B cell (primary cell): ENCODE data around the gene GTF3C6. TPM values are rescaled to one million over a fixed set of nuclear protein-coding genes. Genes with fewer than 3 reads are reported as not detected.
"Not testable (repeated sequence)": the region's sequence is repeated elsewhere in the genome, so short reads cannot be mapped to it uniquely, and the experiment has no call there.

ENCODE experiments used
- ATAC-seq: fragments of 200-7000 bp; cut with Tn5 transposase; one replicate; pipeline ENCODE4 v1.10.0; 2021; ENCODE audit warnings: low read depth, mild to moderate bottlenecking, moderate number of reproducible peaks, moderate library complexity
- CTCF ChIA-PET: fragments of 350-600 bp; sonication (Branson Sonifier 250); formaldehyde crosslinking; loops from one replicate; lab custom pipeline; 2021; ENCODE audit warnings: antibody characterized with exemption, inconsistent platforms; lab: Charles Lee
- POLR2A ChIA-PET: fragments of 350-600 bp; sonication (Branson Sonifier 250); formaldehyde crosslinking; loops from one replicate; lab custom pipeline; 2021; ENCODE audit warnings: antibody characterized with exemption; lab: Charles Lee
- DNase-seq: peaks from one replicate; pipeline ENCODE4 v3.0.0; 2013
- H2AFZ ChIP-seq: 2 replicates; pipeline ENCODE4 v1.6.1; 2012; ENCODE audit warnings: mild to moderate bottlenecking, low read depth, low read length; ENCODE audit not compliant: insufficient read depth, poor library complexity, severe bottlenecking
- H3K27ac ChIP-seq, 2 donors: 1 replicate in 1 of 2; 2 replicates in 1 of 2; pipeline ENCODE4 v1.5.1; 2012 to 2013; ENCODE audit warnings: low read length in 2 of 2, mild to moderate bottlenecking in 2 of 2, moderate library complexity in 1 of 2
- H3K27me3 ChIP-seq, 4 experiments: fragments of 200-600 bp in 1 of 4; sonication (generic) in 1 of 4; replicated peaks in 1 of 4; 1 replicate in 2 of 4; 2 replicates in 2 of 4; pipeline versions ENCODE4 v1.6.1 to v1.7.0; 2013 to 2016; ENCODE audit warnings: low read length in 3 of 4, mild to moderate bottlenecking in 2 of 4, mixed read lengths in 1 of 4, moderate library complexity in 1 of 4; ENCODE audit not compliant: insufficient read depth in 4 of 4, control insufficient read depth in 3 of 4; ENCODE audit errors: control extremely low read depth in 1 of 4
- H3K36me3 ChIP-seq, 2 experiments: replicated peaks in 1 of 2; 1 replicate in 1 of 2; 2 replicates in 1 of 2; pipeline versions ENCODE4 v1.6.1 to v1.7.1; 2013; ENCODE audit warnings: low read length in 1 of 2; ENCODE audit not compliant: insufficient read depth in 2 of 2, control insufficient read depth in 1 of 2; ENCODE audit errors: control extremely low read depth in 1 of 2, extremely low read depth in 1 of 2
- H3K4me1 ChIP-seq, 2 donors: fragments of 200-600 bp in 1 of 2; sonication (generic) in 1 of 2; 1 replicate in 1 of 2; 2 replicates in 1 of 2; pipeline versions ENCODE4 v1.5.1 to v1.6.1; 2013 to 2017; ENCODE audit warnings: low read length in 2 of 2; ENCODE audit not compliant: control insufficient read depth in 2 of 2, insufficient read depth in 2 of 2
- H3K4me2 ChIP-seq: replicated peaks from 2 replicates; pipeline ENCODE3; 2012; ENCODE audit warnings: mild to moderate bottlenecking, low read depth, low read length; ENCODE audit not compliant: poor library complexity, severe bottlenecking
- H3K4me3 ChIP-seq, 5 experiments: fragments of 200-600 bp in 1 of 5; sonication (generic) in 1 of 5; 1 replicate in 3 of 5; 2 replicates in 2 of 5; pipeline versions ENCODE4 v1.5.1 to v1.7.0; 2011 to 2016; ENCODE audit warnings: low read length in 4 of 5, mild to moderate bottlenecking in 4 of 5, low read depth in 2 of 5, control low read depth in 1 of 5, moderate library complexity in 1 of 5; ENCODE audit not compliant: insufficient read depth in 1 of 5; ENCODE audit errors: control extremely low read depth in 1 of 5, extremely low read depth in 1 of 5
- H3K79me2 ChIP-seq: fragments of 200-600 bp; sonication (generic); one replicate; pipeline ENCODE4 v1.6.0; 2016; ENCODE audit warnings: low read length; ENCODE audit not compliant: control insufficient read depth, insufficient read depth
- H3K9ac ChIP-seq: fragments of 200-600 bp; sonication (generic); 2 replicates; pipeline ENCODE4 v1.6.1; 2017; ENCODE audit warnings: mild to moderate bottlenecking, low read length, moderate library complexity
- H3K9me3 ChIP-seq, 3 donors: one replicate each; pipeline versions ENCODE4 v1.6.1 to v1.7.1; 2013; ENCODE audit warnings: low read length in 2 of 3; ENCODE audit not compliant: control insufficient read depth in 2 of 3, insufficient read depth in 1 of 3; ENCODE audit errors: control extremely low read depth in 1 of 3
- H4K20me1 ChIP-seq: 2 replicates; pipeline ENCODE4 v1.6.0; 2012; ENCODE audit warnings: mild to moderate bottlenecking, low read length; ENCODE audit not compliant: insufficient read depth, control insufficient read depth, poor library complexity, severe bottlenecking
- H3K27ac Mint-ChIP-seq: one replicate; pipeline ENCODE4 v1.8.0; 2021; ENCODE audit warnings: mixed read lengths
- H3K27me3 Mint-ChIP-seq: one replicate; pipeline ENCODE4 v1.8.0; 2021; ENCODE audit warnings: mixed read lengths
- H3K4me1 Mint-ChIP-seq: one replicate; pipeline ENCODE4 v1.8.0; 2021; ENCODE audit warnings: mixed read lengths
- H3K4me3 Mint-ChIP-seq: one replicate; pipeline ENCODE4 v1.8.0; 2021; ENCODE audit warnings: mixed read lengths
- H3K9me3 Mint-ChIP-seq: one replicate; pipeline ENCODE4 v1.8.0; 2022; ENCODE audit warnings: mixed read lengths; ENCODE audit not compliant: insufficient read depth
- EZH2 ChIP-seq: IDR thresholded peaks from 2 replicates; pipeline ENCODE4 v1.6.1; 2012; ENCODE audit warnings: borderline replicate concordance, low read depth, mild to moderate bottlenecking, moderate library complexity, low read length; ENCODE audit not compliant: insufficient read depth, poor library complexity, severe bottlenecking
- WGBS: methylation state at CpG from one replicate; pipeline ENCODE4 v1.1.5; 2013; ENCODE audit warnings: missing lambda C conversion rate; ENCODE audit not compliant: insufficient coverage; 5-methylcytosine and 5-hydroxymethylcytosine counted together
- intact Hi-C: fragments of 100-400 bp; cut with micrococcal nuclease; formaldehyde crosslinking; loops from one replicate; pipeline ENCODE4 v1.10.0; 2022
- polyA plus RNA-seq: library from polyadenylated mRNA; depleted of rRNA; stranded (reverse); fragments of >200 nt; gene quantifications from 2 replicates; pipeline ENCODE4 v1.2.3, GENCODE V29; 2012
- total RNA-seq, 2 donors: library from RNA; stranded (reverse); fragments of 120-200 nt in 1 of 2; gene quantifications; 1 replicate in 1 of 2; 2 replicates in 1 of 2; pipeline versions ENCODE4 v1.2.3 to v1.2.4, GENCODE V29; 2013 to 2022
- TF ChIP-seq, protein P1 (sequence below): fragments of 200-600 bp; IDR thresholded peaks from one replicate; pipeline ENCODE4 v1.8.0; 2022; ENCODE audit warnings: antibody characterized with exemption, mild to moderate bottlenecking

The GTF3C6 gene
- total and polyA plus RNA-seq, 2 donors (not counting 1 experiment from before 2014, with no cell fraction given), result 5.1 to 36.4 TPM

DNA sequence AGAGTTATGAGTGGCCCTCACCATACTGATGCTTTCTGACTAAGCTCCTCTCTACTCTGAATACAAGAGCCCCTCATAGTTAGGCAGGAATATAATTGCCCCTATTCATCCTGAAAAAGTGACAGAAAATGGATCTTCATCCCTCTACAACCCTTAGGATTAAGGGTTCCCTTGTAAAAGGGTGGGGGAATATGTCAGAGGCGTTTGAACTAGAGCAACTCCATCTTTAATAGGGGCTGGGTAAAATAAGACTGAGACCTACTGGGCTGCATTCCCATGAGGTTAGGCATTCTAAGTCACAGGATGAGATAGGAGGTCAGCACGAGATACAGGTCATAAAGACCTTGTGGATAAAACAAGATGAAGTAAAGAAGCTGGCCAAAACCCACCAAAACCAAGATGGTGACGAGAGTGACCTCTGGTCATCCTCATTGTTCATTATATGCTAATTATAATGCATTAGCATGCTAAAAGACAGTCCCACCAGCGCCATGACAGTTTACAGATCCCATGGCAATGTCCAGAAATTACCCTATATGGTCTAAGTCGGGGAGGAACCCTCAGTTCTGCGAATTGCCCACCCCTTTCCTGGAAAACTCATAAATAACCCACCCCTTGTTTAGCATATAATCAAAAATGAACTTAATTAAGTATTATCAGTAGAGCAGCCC, 4.7 kb upstream of the GTF3C6 start:
- H3K9me3 ChIP-seq, result no peaks in the 10 kb centered on the region
- no peak overlapping the region for H3K4me3 ChIP-seq
- peaks cover 2% of the 10 kb centered on the region for H3K79me2 ChIP-seq
- ChIA-PET POLR2A (no interaction called here), CTCF (interaction anchor here (0.6 to 10.6 kb wide), 3 partner anchors 271 to 1021 kb away, joined by 3 to 190 read pairs (median 13); no protein-coding TSS in a partner anchor)
- intact Hi-C loops, result no loop called here
- H4K20me1 ChIP-seq, result no peaks in the 10 kb centered on the region
- no peak overlapping the region for H2AFZ ChIP-seq
- Mint-ChIP-seq H3K27me3 (peaks cover 4% of the 10 kb centered on the region), H3K4me1 (peaks cover 8% of the 10 kb centered on the region), H3K4me3 (no peak overlapping the region), H3K27ac (no peak overlapping the region), H3K9me3 (peaks cover 2% of the 10 kb centered on the region)
- H3K4me2 ChIP-seq, result no peak overlapping the region
- DNase-seq (no peak), ATAC-seq (no peak)
- no peaks in the 10 kb centered on the region for H3K36me3 ChIP-seq
- H3K27me3 ChIP-seq, result no peaks in the 10 kb centered on the region
- no peak overlapping the region for H3K27ac ChIP-seq
- no peak overlapping the region for H3K9ac ChIP-seq
- TF ChIP-seq EZH2, result no peak
- TF ChIP-seq, protein P1, sequence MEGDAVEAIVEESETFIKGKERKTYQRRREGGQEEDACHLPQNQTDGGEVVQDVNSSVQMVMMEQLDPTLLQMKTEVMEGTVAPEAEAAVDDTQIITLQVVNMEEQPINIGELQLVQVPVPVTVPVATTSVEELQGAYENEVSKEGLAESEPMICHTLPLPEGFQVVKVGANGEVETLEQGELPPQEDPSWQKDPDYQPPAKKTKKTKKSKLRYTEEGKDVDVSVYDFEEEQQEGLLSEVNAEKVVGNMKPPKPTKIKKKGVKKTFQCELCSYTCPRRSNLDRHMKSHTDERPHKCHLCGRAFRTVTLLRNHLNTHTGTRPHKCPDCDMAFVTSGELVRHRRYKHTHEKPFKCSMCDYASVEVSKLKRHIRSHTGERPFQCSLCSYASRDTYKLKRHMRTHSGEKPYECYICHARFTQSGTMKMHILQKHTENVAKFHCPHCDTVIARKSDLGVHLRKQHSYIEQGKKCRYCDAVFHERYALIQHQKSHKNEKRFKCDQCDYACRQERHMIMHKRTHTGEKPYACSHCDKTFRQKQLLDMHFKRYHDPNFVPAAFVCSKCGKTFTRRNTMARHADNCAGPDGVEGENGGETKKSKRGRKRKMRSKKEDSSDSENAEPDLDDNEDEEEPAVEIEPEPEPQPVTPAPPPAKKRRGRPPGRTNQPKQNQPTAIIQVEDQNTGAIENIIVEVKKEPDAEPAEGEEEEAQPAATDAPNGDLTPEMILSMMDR, result no peak
- WGBS, result no CpG with 5 or more reads among the region's 6 CpGs
- H3K4me1 ChIP-seq, result peaks cover 5 to 7% of the 10 kb centered on the region in 2 donors

DNA sequence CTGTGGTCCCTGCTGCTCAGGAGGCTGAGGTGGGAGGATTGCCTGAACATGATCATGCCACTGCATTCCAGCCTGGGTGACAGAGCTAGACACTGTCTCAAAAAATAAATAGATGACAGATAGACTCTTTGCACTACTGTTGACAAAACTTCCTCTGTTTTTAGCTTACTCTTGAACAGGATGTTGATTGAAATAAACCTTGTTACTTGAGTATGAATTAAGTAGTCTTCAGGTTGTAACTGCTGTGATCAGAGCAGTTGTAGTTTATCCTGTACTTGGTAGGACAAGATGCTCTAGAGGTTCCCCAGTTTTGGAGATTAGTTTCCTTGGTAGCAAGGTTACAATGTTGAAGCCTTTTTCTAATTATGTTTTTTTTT, 1.5 kb downstream of the GTF3C6 start:
- H3K27me3 Mint-ChIP-seq, result no peaks in the 10 kb centered on the region
- Histone ChIP-seq H4K20me1 (no peaks in the 10 kb centered on the region), H3K79me2 (peaks cover 6% of the 10 kb centered on the region), H3K4me1 (peaks cover 8 to 16% of the 10 kb centered on the region in 2 donors), H3K27ac (no peak overlapping the region), H3K9me3 (no peaks in the 10 kb centered on the region), H2AFZ (no peak overlapping the region), H3K27me3 (no peaks in the 10 kb centered on the region), H3K4me2 (peak overlapping the region; percentile 18), H3K36me3 (peaks cover 5 to 15% of the 10 kb centered on the region in 2 experiments), H3K4me3 (no peak overlapping the region), H3K9ac (no peak overlapping the region)
- DNase-seq, result no peak
- intact Hi-C loops, result no loop called here
- TF ChIP-seq, protein P1, result no peak
- TF ChIP-seq EZH2, result no peak
- peak overlapping the region; percentile 47 for H3K4me3 Mint-ChIP-seq
- peak overlapping the region; percentile 59 for H3K27ac Mint-ChIP-seq
- ChIA-PET CTCF (interaction anchor here (0.7 to 1.4 kb wide), 2 partner anchors 9 to 11 kb away, joined by 3 to 4 read pairs; no protein-coding TSS in a partner anchor), POLR2A (interaction anchor here (0.6 to 3.0 kb wide), 3 partner anchors 22 to 280 kb away, joined by 3 to 15 read pairs (median 6); partner anchors contain the start of genes CDK19 and RPF2)
- peaks cover 2% of the 10 kb centered on the region for H3K9me3 Mint-ChIP-seq
- H3K4me1 Mint-ChIP-seq, result peaks cover 17% of the 10 kb centered on the region
- no peak for ATAC-seq

DNA sequence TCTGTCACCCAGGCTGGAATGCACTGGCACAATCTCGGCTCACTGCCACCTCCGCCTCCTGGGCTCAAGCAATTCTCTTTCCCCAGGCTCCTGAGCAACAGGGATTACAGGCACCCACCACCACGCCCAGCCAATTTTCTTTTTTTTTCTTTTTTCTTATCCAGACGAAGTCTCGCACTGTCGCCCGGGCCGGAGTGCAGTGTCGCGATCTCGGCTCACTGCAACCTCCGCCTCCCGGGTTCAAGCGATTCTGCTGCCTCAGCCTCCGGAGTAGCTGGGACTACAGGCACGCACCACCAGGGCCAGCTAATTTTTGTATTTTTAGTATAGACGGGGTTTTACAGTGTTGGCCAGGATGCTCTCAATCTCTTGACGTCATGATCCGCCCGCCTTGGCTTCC, 4.1 kb downstream of the GTF3C6 start:
- CTCF ChIA-PET, intact Hi-C loops, H3K4me3 ChIP-seq, H3K27me3 Mint-ChIP-seq, H3K9ac ChIP-seq, H3K9me3 ChIP-seq, H2AFZ ChIP-seq, H3K79me2 ChIP-seq, DNase-seq, ATAC-seq, H4K20me1 ChIP-seq, H3K4me2 ChIP-seq, H3K4me3 Mint-ChIP-seq, H3K9me3 Mint-ChIP-seq, H3K27ac ChIP-seq, POLR2A ChIA-PET, H3K27ac Mint-ChIP-seq, H3K27me3 ChIP-seq: not testable (repeated sequence)
- peaks cover 14% of the 10 kb centered on the region for H3K4me1 Mint-ChIP-seq
- WGBS, result 98% methylated on average over 19 of the region's 20 CpGs
- Histone ChIP-seq H3K36me3 (peaks cover 8 to 34% of the 10 kb centered on the region in 2 experiments), H3K4me1 (peaks cover 8 to 16% of the 10 kb centered on the region in 2 donors)
